H1 (cell line): ENCODE measurements around the gene UPF3B. TPM values are rescaled to one million over a fixed set of nuclear protein-coding genes. Genes with fewer than 3 reads are reported as not detected.

Experiments
- HDAC6 ChIP-seq: IDR thresholded peaks from one replicate; pipeline ENCODE4 v1.7.1; 2012; ENCODE audit warnings: low read depth, mild to moderate bottlenecking, inconsistent platforms, low read length, moderate library complexity
- POLR2A ChIP-seq, 2 experiments: IDR thresholded peaks; 1 replicate in 1 of 2; 2 replicates in 1 of 2; pipeline ENCODE4 v1.6.1; 2011; ENCODE audit warnings: low read depth in 2 of 2, low read length in 2 of 2, mild to moderate bottlenecking in 2 of 2; ENCODE audit errors: control extremely low read depth in 1 of 2
- POLR2AphosphoS5 ChIP-seq: IDR thresholded peaks from 2 replicates; pipeline ENCODE4 v1.6.1; 2011; ENCODE audit warnings: low read depth, low read length
- TAF7 ChIP-seq: optimal IDR thresholded peaks from 2 replicates; pipeline ENCODE3; 2011; ENCODE audit warnings: low read depth, mild to moderate bottlenecking, inconsistent platforms, low read length, moderate library complexity, borderline replicate concordance
- TBP ChIP-seq: IDR thresholded peaks from 2 replicates; pipeline ENCODE4 v1.6.1; 2011; ENCODE audit warnings: low read depth, low read length, improper control_type of control experiment
- TCF12 ChIP-seq: IDR thresholded peaks from 2 replicates; pipeline ENCODE4 v1.6.1; 2011; ENCODE audit warnings: low read depth, mild to moderate bottlenecking, low read length
- TEAD4 ChIP-seq: IDR thresholded peaks from 2 replicates; pipeline ENCODE4 v1.6.1; 2012; ENCODE audit warnings: low read depth, low read length, inconsistent platforms, mixed read lengths
- polyA plus RNA-seq, 7 experiments: library from polyadenylated mRNA; depleted of rRNA in 3 of 7; stranded (reverse) in 5 of 7; unstranded in 2 of 7; fragments of >200 nt in 5 of 7; fragments of 200-250 nt in 2 of 7; gene quantifications; 1 replicate in 5 of 7; 2 replicates in 1 of 7; 4 replicates in 1 of 7; pipeline versions ENCODE4 v1.2.1 to v1.2.3, GENCODE V29; 2011 to 2013; ENCODE audit warnings: missing spikeins in 2 of 7, mixed read lengths in 2 of 7
- total RNA-seq: library from RNA; stranded (reverse); fragmentation: NEBNext Ultra II Directional; extraction: Animal tissue kit (Norgen Biotek cat#: 25700); gene quantifications from 2 replicates; pipeline ENCODE4 v1.2.1, GENCODE V29; 2021

The UPF3B gene
- total and polyA plus RNA-seq, 2 of the 8 experiments (the other 6 are each of a cell fraction or from before 2014, with no cell fraction given), result 7.8 to 20.9 TPM

- TF ChIP-seq POLR2A (IDR thresholded peaks at IDR 0.05; ENCODE audit: control extremely low read depth in 1 of 2, low read depth in 2 of 2, low read length in 2 of 2) (peak; percentile 90 to 94), TEAD4 (no peak), HDAC6 (no peak), TAF7 (peak; percentile 88), POLR2AphosphoS5 (peak; percentile 95), TBP (peak; percentile 94), TCF12 (no peak)
These were observed 61.1 kb downstream of the UPF3B start, which contains the start of gene RPL39 (continued) for GRCh38 chrX:119791437-119792231.
